Measurements from ENCODE around the gene MSMO1. TPM values are rescaled to one million over a fixed set of nuclear protein-coding genes. Genes with fewer than 3 reads are reported as not detected.

Gene MSMO1
- total and polyA plus RNA-seq, 2 of the 8 experiments (the other 6 are each of a cell fraction or from before 2014, with no cell fraction given): 79.8 to 109 TPM

GRCh38 chr4:165359506-165359905 lies 32.0 kb downstream of the MSMO1 start:
- H3K23me2 ChIP-seq (ENCODE audit: low read depth, low read length): peaks cover 3% of the 10 kb centered on the region; the same call in 1 of the 2 replicates
- H4K20me1 ChIP-seq (replicated peaks in 1 of 2; ENCODE audit: control insufficient read depth in 1 of 2, insufficient read depth in 2 of 2, low read length in 2 of 2): no peaks in the 10 kb centered on the region
- H3K79me1 ChIP-seq (ENCODE audit: low read depth, low read length): no peaks in the 10 kb centered on the region
- H2BK12ac ChIP-seq (ENCODE audit: low read depth, low read length): no peak overlapping the region
- ChIA-PET CTCF (ENCODE audit: partially characterized antibody) (interaction anchor here (0.5 to 3.4 kb wide), 8 partner anchors 8 to 228 kb away, joined by 3 to 14 read pairs (median 4); no protein-coding TSS in a partner anchor), POLR2A (ENCODE audit: partially characterized antibody) (no interaction called here)
- H3K18ac ChIP-seq (ENCODE audit: extremely low read depth, low read length): no peak overlapping the region
- no peaks in the 10 kb centered on the region for H3K36me3 ChIP-seq (ENCODE audit: control insufficient read depth in 2 of 4, insufficient read depth in 4 of 4, low read length in 3 of 4)
- no peak overlapping the region for H4K91ac ChIP-seq (replicated peaks; ENCODE audit: insufficient read length, low read length)
- no peak overlapping the region for H2AFZ ChIP-seq (ENCODE audit: low read length)
- no peak overlapping the region for H3K4ac ChIP-seq (replicated peaks; ENCODE audit: insufficient read length, low read depth, low read length)
- no peaks in the 10 kb centered on the region for H3K27me3 ChIP-seq (replicated peaks in 1 of 4; ENCODE audit: control insufficient read depth in 3 of 4, extremely low read depth in 1 of 4, insufficient read depth in 3 of 4, low read length in 3 of 4)
- no peak overlapping the region for H2BK120ac ChIP-seq (replicated peaks; ENCODE audit: low read depth, low read length)
- WGBS, 2 experiments (ENCODE audit: extremely low coverage in 1 of 2, insufficient coverage in 1 of 2, insufficient read length in 1 of 2, insufficient replicate concordance in 2 of 2, low coverage in 1 of 2, low lambda C conversion rate in 2 of 2, missing lambda C conversion rate in 1 of 2): 98% methylated on average over 2 of the region's 2 CpGs; no CpG with 5 or more reads in 1 of the 2 experiments
- no peaks in the 10 kb centered on the region for H3K4me1 ChIP-seq (replicated peaks in 1 of 4; ENCODE audit: control insufficient read depth in 3 of 4, insufficient read depth in 4 of 4, low read length in 3 of 4)
- H3K27ac ChIP-seq (ENCODE audit: low read depth, low read length): no peak overlapping the region
- no peak overlapping the region for H2AK5ac ChIP-seq (ENCODE audit: low read depth, low read length)
- no peak overlapping the region for H3K23ac ChIP-seq (ENCODE audit: insufficient read length)
- no peak overlapping the region for H3K9ac ChIP-seq (replicated peaks in 1 of 4; ENCODE audit: extremely low read depth in 1 of 4, low read depth in 3 of 4, low read length in 3 of 4)
- no peak overlapping the region for H3K4me2 ChIP-seq (ENCODE audit: insufficient read depth in 1 of 2, low read depth in 2 of 2, low read length in 2 of 2)
- H2BK15ac ChIP-seq (ENCODE audit: low read length): no peak overlapping the region
- no peak overlapping the region for H4K5ac ChIP-seq (ENCODE audit: insufficient read length, low read depth, low read length)
- H2BK20ac ChIP-seq (ENCODE audit: low read length): no peak overlapping the region
- no peak overlapping the region for H3K14ac ChIP-seq (ENCODE audit: insufficient read length)
- no peak for FAIRE-seq
- H3K4me3 ChIP-seq (ENCODE audit: extremely low read depth in 1 of 4, insufficient read depth in 2 of 4, low read depth in 3 of 4, low read length in 4 of 4): no peak overlapping the region
- H2BK5ac ChIP-seq (ENCODE audit: low read depth, low read length): no peak overlapping the region
- TF ChIP-seq SIRT6 (IDR thresholded peaks at IDR 0.05; ENCODE audit: low read length): no peak
- no peak for TF ChIP-seq RAD21 (IDR thresholded peaks at IDR 0.05 in 1 of 2, conservative IDR thresholded peaks at IDR 0.05 in 1 of 2; ENCODE audit: low read depth in 2 of 2, low read length in 2 of 2)
- TF ChIP-seq CHD1 (IDR thresholded peaks at IDR 0.05; ENCODE audit: low read depth, low read length): no peak
- no peak for TF ChIP-seq ATF3 (IDR thresholded peaks at IDR 0.05; ENCODE audit: insufficient read depth, low read depth, low read length)
- no peak for TF ChIP-seq HDAC6 (IDR thresholded peaks at IDR 0.05; ENCODE audit: low read depth, low read length)
- no peak for TF ChIP-seq NANOG (IDR thresholded peaks at IDR 0.05; ENCODE audit: insufficient read depth, low read depth, low read length, poor library complexity, severe bottlenecking)
- TF ChIP-seq POLR2A (IDR thresholded peaks at IDR 0.05; ENCODE audit: control extremely low read depth in 1 of 2, low read depth in 2 of 2, low read length in 2 of 2): no peak
- no peak for TF ChIP-seq ATF2 (IDR thresholded peaks at IDR 0.05; ENCODE audit: low read length)
- no peak for TF ChIP-seq KDM4A (IDR thresholded peaks at IDR 0.05; ENCODE audit: low read depth, low read length, severe bottlenecking)
- TF ChIP-seq NRF1 (IDR thresholded peaks at IDR 0.05; ENCODE audit: low read depth, low read length): no peak
- no peak for TF ChIP-seq MAX (IDR thresholded peaks at IDR 0.05)
- TF ChIP-seq CHD2 (IDR thresholded peaks at IDR 0.05; ENCODE audit: low read length): no peak
- H4K8ac ChIP-seq (ENCODE audit: extremely low read depth, insufficient read depth, low read length): no peak overlapping the region
- no peak overlapping the region for H3K56ac ChIP-seq (replicated peaks; ENCODE audit: insufficient read length, low read depth, low read length)
- no peaks in the 10 kb centered on the region for H3K79me2 ChIP-seq (ENCODE audit: control insufficient read depth in 1 of 2, insufficient read depth in 2 of 2, low read length in 2 of 2)
- no peaks in the 10 kb centered on the region for H3K9me3 ChIP-seq (ENCODE audit: insufficient read depth in 2 of 2, low read depth in 1 of 2, low read length in 1 of 2)
- no peak for DNase-seq (ENCODE audit: low read depth in 1 of 2, low spot score in 2 of 2)
